PC-3 (cell line): ENCODE results near the gene PUS10. TPM values are rescaled to one million over a fixed set of nuclear protein-coding genes. Genes with fewer than 3 reads are reported as not detected.
"Not testable (repeated sequence)": the region's sequence is repeated elsewhere in the genome, so short reads cannot be mapped to it uniquely, and the experiment has no call there.

Experiments
- ATAC-seq: fragments of 200-7000 bp; cut with Tn5 transposase; 2 replicates; pipeline ENCODE4 v1.9.1; 2020; ENCODE audit warnings: mild to moderate bottlenecking, moderate library complexity
- BruUV-seq: library from RNA; stranded (reverse); fragments of 400-500 nt; replicated peaks from 2 replicates; lab custom pipeline; 2021; lab: Mats Ljungman, UMichigan
- CTCF ChIA-PET: fragments of 300-600 bp; sonication (Branson Sonifier 250); formaldehyde crosslinking; loops from one replicate; lab custom pipeline; 2022; ENCODE audit warnings: antibody characterized with exemption; lab: Charles Lee
- POLR2A ChIA-PET: fragments of 300-600 bp; sonication (Branson Sonifier 250); formaldehyde crosslinking; loops from one replicate; lab custom pipeline; 2022; ENCODE audit warnings: antibody characterized with exemption; ENCODE audit not compliant: unreplicated experiment; lab: Charles Lee
- DNase-seq: peaks from one replicate; pipeline ENCODE4 v3.0.0-alpha.2; 2015
- H2AFZ ChIP-seq: fragments of 300-600 bp; sonication (generic); 2 replicates; pipeline ENCODE4 v1.6.0; 2016; ENCODE audit warnings: antibody characterized with exemption, low read length
- H3F3A ChIP-seq: fragments of 300-600 bp; sonication (generic); one replicate; pipeline ENCODE4 v1.6.0; 2017; ENCODE audit warnings: antibody characterized with exemption, low read length, control low read depth, mild to moderate bottlenecking; ENCODE audit not compliant: unreplicated experiment
- H3K27ac ChIP-seq: fragments of 300-600 bp; sonication (generic); 2 replicates; pipeline ENCODE4 v1.5.1; 2016; ENCODE audit warnings: mild to moderate bottlenecking, low read length
- H3K27me3 ChIP-seq: fragments of 300-600 bp; sonication (generic); 2 replicates; pipeline ENCODE4 v1.6.1; 2016; ENCODE audit warnings: low read length, mixed read lengths
- H3K36me3 ChIP-seq: fragments of 300-600 bp; sonication (generic); 2 replicates; pipeline ENCODE4 v1.6.1; 2016; ENCODE audit warnings: low read depth, mixed run types, low read length, mixed read lengths
- H3K4me1 ChIP-seq: fragments of 300-600 bp; sonication (generic); 2 replicates; pipeline ENCODE4 v1.5.1; 2016; ENCODE audit warnings: low read length; ENCODE audit not compliant: insufficient read depth
- H3K4me2 ChIP-seq: fragments of 300-600 bp; sonication (generic); 2 replicates; pipeline ENCODE4 v1.6.0; 2016; ENCODE audit warnings: low read length
- H3K4me3 ChIP-seq: fragments of 300-600 bp; sonication (generic); 2 replicates; pipeline ENCODE4 v1.5.1; 2016; ENCODE audit warnings: mild to moderate bottlenecking, low read length, mixed read lengths
- H3K79me2 ChIP-seq: fragments of 300-600 bp; sonication (generic); 2 replicates; pipeline ENCODE4 v1.6.1; 2017; ENCODE audit warnings: low read length, mixed read lengths
- H3K9ac ChIP-seq: fragments of 300-600 bp; sonication (generic); 2 replicates; pipeline ENCODE4 v1.6.0; 2016; ENCODE audit warnings: mild to moderate bottlenecking, low read length
- H3K9me2 ChIP-seq: fragments of 300-600 bp; sonication (generic); replicated peaks from 2 replicates; pipeline ENCODE4 v1.6.1; 2016; ENCODE audit warnings: mixed run types, low read length, mixed read lengths
- H3K9me3 ChIP-seq: fragments of 300-600 bp; sonication (generic); 2 replicates; pipeline ENCODE4 v1.6.1; 2016; ENCODE audit warnings: low read length, mixed read lengths
- H4K20me1 ChIP-seq: fragments of 300-600 bp; sonication (generic); 2 replicates; pipeline ENCODE4 v1.6.1; 2016; ENCODE audit warnings: low read length, mixed read lengths
- CTCF ChIP-seq: fragments of 300-600 bp; sonication (generic); conservative IDR thresholded peaks from 2 replicates; pipeline ENCODE4 v1.5.1; 2017; ENCODE audit warnings: antibody characterized with exemption, low read depth, mild to moderate bottlenecking, low read length
- EZH2 ChIP-seq: fragments of 300-600 bp; sonication (generic); IDR thresholded peaks from one replicate; pipeline ENCODE4 v1.6.1; 2017; ENCODE audit warnings: antibody characterized with exemption, mild to moderate bottlenecking, low read length; ENCODE audit not compliant: unreplicated experiment
- EZH2phosphoT487 ChIP-seq: fragments of 300-600 bp; sonication (generic); IDR thresholded peaks from 2 replicates; pipeline ENCODE4 v1.6.1; 2018; ENCODE audit warnings: mild to moderate bottlenecking, antibody characterized with exemption, low read length, borderline replicate concordance
- intact Hi-C: fragments of 100-400 bp; cut with micrococcal nuclease; formaldehyde crosslinking; loops from 2 replicates; pipeline ENCODE4 v1.9.0; 2023
- total RNA-seq: library from RNA; depleted of rRNA; stranded (reverse); fragments of >200 nt; gene quantifications from 2 replicates; pipeline ENCODE4 v1.2.3, GENCODE V29; 2014

Gene PUS10
- total RNA-seq, 1 experiment from 2014 or later, result 3.6 TPM

GRCh38 chr2:60934165-60934722 lies 83.8 kb downstream of the PUS10 start:
- Histone ChIP-seq H3K79me2 (no peaks in the 10 kb centered on the region), H3K4me3 (no peak overlapping the region), H3K9ac (no peak overlapping the region), H3K27me3 (no peaks in the 10 kb centered on the region), H4K20me1 (no peaks in the 10 kb centered on the region), H3K27ac (no peak overlapping the region), H2AFZ (no peak overlapping the region), H3K4me1 (no peaks in the 10 kb centered on the region), H3F3A (no peaks in the 10 kb centered on the region), H3K9me2 (no peaks in the 10 kb centered on the region), H3K9me3 (no peaks in the 10 kb centered on the region), H3K36me3 (no peaks in the 10 kb centered on the region), H3K4me2 (no peak overlapping the region)
- no TSS peak for BruUV-seq
- DNase-seq, result no peak
- ATAC-seq, result no peak
- CTCF ChIA-PET, result no interaction called here
- TF ChIP-seq CTCF, result no peak
- no peak for TF ChIP-seq EZH2
- no peak for TF ChIP-seq EZH2phosphoT487
- intact Hi-C loops, result no loop called here
- POLR2A ChIA-PET, result no interaction called here

- Histone ChIP-seq H3K9me2 (no peaks in the 10 kb centered on the region), H3K9ac (no peak overlapping the region), H3K27me3 (no peaks in the 10 kb centered on the region), H4K20me1 (no peaks in the 10 kb centered on the region), H3K36me3 (no peaks in the 10 kb centered on the region; the same call in 1 of the 2 replicates), H2AFZ (no peak overlapping the region), H3K4me2 (no peak overlapping the region), H3K27ac (no peak overlapping the region), H3K4me1 (no peaks in the 10 kb centered on the region), H3K4me3 (no peak overlapping the region), H3K79me2 (no peaks in the 10 kb centered on the region), H3F3A (no peaks in the 10 kb centered on the region), H3K9me3 (no peaks in the 10 kb centered on the region)
- ATAC-seq, result no peak
- TF ChIP-seq CTCF, result no peak
- no peak for TF ChIP-seq EZH2
- no peak for TF ChIP-seq EZH2phosphoT487
- DNase-seq, result no peak
- POLR2A ChIA-PET, result interaction anchor here (0.6 kb wide), 1 partner anchor 10 kb away, joined by 4 read pairs; no protein-coding TSS in a partner anchor
- BruUV-seq, result no TSS peak
- CTCF ChIA-PET, result no interaction called here
- intact Hi-C loops, result no loop called here
These were observed 85.1 kb downstream of the PUS10 start for GRCh38 chr2:60932954-60933353.

- H3K36me3 ChIP-seq, H3K79me2 ChIP-seq, BruUV-seq, H3K27ac ChIP-seq, H2AFZ ChIP-seq, H3K4me2 ChIP-seq, H3F3A ChIP-seq, H3K4me1 ChIP-seq, intact Hi-C loops, ATAC-seq, CTCF ChIA-PET, POLR2A ChIA-PET, H4K20me1 ChIP-seq, H3K9me3 ChIP-seq, H3K27me3 ChIP-seq, H3K9me2 ChIP-seq, H3K4me3 ChIP-seq, H3K9ac ChIP-seq: not testable (repeated sequence)
- DNase-seq, result peak; percentile 6
These were observed 86.0 kb downstream of the PUS10 start for GRCh38 chr2:60932061-60932460.
